K562 (cell line): ENCODE results near the gene FXYD4. TPM values are rescaled to one million over a fixed set of nuclear protein-coding genes. Genes with fewer than 3 reads are reported as not detected.

Experiments
- ATAC-seq: fragments of 200-7000 bp; cut with Tn5 transposase; 3 replicates; pipeline ENCODE4 v1.9.1; 2020; ENCODE audit warnings: moderate library complexity
- BruUV-seq: library from RNA; stranded (reverse); fragments of 400-500 nt; replicated peaks from 2 replicates; lab custom pipeline; 2021; lab: Mats Ljungman, UMichigan
- CTCF ChIA-PET: fragments of 300-600 bp; formaldehyde crosslinking; extraction: SDS; loops from one replicate; lab custom pipeline; 2021; ENCODE audit warnings: low intra/inter-chr PET ratio; lab: Yijun Ruan, JAX
- POLR2A ChIA-PET: fragments of 300-600, 350-650 bp; sonication (Branson Sonifier 250); formaldehyde crosslinking; extraction: SDS; loops from one replicate; lab custom pipeline; 2021; ENCODE audit warnings: antibody characterized with exemption, inconsistent platforms; lab: Yijun Ruan, JAX
- DNase-seq, 4 experiments: peaks; one replicate each; pipeline versions ENCODE4 v3.0.0 to v3.0.0-alpha.2; 2011 to 2018; ENCODE audit warnings: low spot score in 3 of 4, mixed read lengths in 3 of 4; ENCODE audit errors: extremely low read depth in 1 of 4
- FAIRE-seq: peaks from 2 replicates; lab custom pipeline; 2011; peaks lifted over from hg19 to GRCh38; lab: Jason Lieb, UNC
- H2AFZ ChIP-seq: 2 replicates; pipeline ENCODE4 v1.6.0; 2011; ENCODE audit warnings: low read depth, low read length, control low read depth, inconsistent platforms
- H3K27ac ChIP-seq: fragments of 200-600 bp; 3 replicates; pipeline ENCODE4 v1.8.0; 2011; ENCODE audit warnings: low read depth, mild to moderate bottlenecking, control low read depth, inconsistent platforms, low read length, moderate library complexity, mixed read lengths; ENCODE audit errors: extremely low read depth
- H3K27me3 ChIP-seq, 2 experiments: fragments of 300-600 bp in 1 of 2; 2 replicates in 1 of 2; 3 replicates in 1 of 2; pipeline versions ENCODE4 v1.6.0 to v1.8.0; 2011; ENCODE audit warnings: inconsistent platforms in 2 of 2, low read length in 2 of 2, mild to moderate bottlenecking in 1 of 2, mixed read lengths in 1 of 2, moderate library complexity in 1 of 2; ENCODE audit not compliant: control insufficient read depth in 2 of 2, insufficient read depth in 2 of 2
- H3K36me3 ChIP-seq: fragments of 300-600 bp; 3 replicates; pipeline ENCODE4 v1.8.0; 2011; ENCODE audit warnings: mild to moderate bottlenecking, low read length, inconsistent platforms; ENCODE audit not compliant: control insufficient read depth, insufficient read depth
- H3K4me1 ChIP-seq, 2 experiments: fragments of 200-600 bp in 1 of 2; replicated peaks in 1 of 2; 2 replicates in 1 of 2; 3 replicates in 1 of 2; pipeline versions ENCODE4 v1.5.1 to v1.8.0; 2011; ENCODE audit warnings: inconsistent platforms in 2 of 2, low read length in 2 of 2, mild to moderate bottlenecking in 1 of 2, mixed read lengths in 1 of 2, moderate library complexity in 1 of 2; ENCODE audit not compliant: control insufficient read depth in 2 of 2, insufficient read depth in 2 of 2
- H3K4me2 ChIP-seq: 2 replicates; pipeline ENCODE4 v1.6.1; 2011; ENCODE audit warnings: low read length, control low read depth, inconsistent platforms, mixed read lengths; ENCODE audit not compliant: insufficient read depth
- H3K4me3 ChIP-seq: fragments of 200-600 bp; sonication (generic), shearing (Covaris generic); 2 replicates; pipeline ENCODE4 v1.5.1; 2016; ENCODE audit warnings: control low read depth, inconsistent platforms
- H3K79me2 ChIP-seq: fragments of 200-600 bp; 3 replicates; pipeline ENCODE4 v1.8.0; 2011; ENCODE audit warnings: low read length, inconsistent platforms; ENCODE audit not compliant: control insufficient read depth, insufficient read depth
- H3K9ac ChIP-seq, 2 experiments: 2 replicates each; pipeline versions ENCODE4 v1.6.0 to v1.6.1; 2011; ENCODE audit warnings: low read depth in 2 of 2, low read length in 2 of 2, control low read depth in 1 of 2, inconsistent platforms in 1 of 2, mild to moderate bottlenecking in 1 of 2, mixed read lengths in 1 of 2; ENCODE audit not compliant: insufficient read depth in 1 of 2
- H3K9me1 ChIP-seq: one replicate; pipeline ENCODE4 v1.6.0; 2011; ENCODE audit warnings: inconsistent platforms, mild to moderate bottlenecking, low read length, moderate library complexity; ENCODE audit not compliant: control insufficient read depth, insufficient read depth
- H3K9me3 ChIP-seq: replicated peaks from 2 replicates; pipeline ENCODE4 v1.5.1; 2011; ENCODE audit warnings: low read depth, low read length, inconsistent platforms; ENCODE audit not compliant: control insufficient read depth, insufficient read depth
- H4K20me1 ChIP-seq: replicated peaks from 2 replicates; pipeline ENCODE4 v1.6.1; 2011; ENCODE audit warnings: low read length, inconsistent platforms, mixed read lengths; ENCODE audit not compliant: control insufficient read depth, insufficient read depth
- ARID1B ChIP-seq: fragments of 450-650 bp; IDR thresholded peaks from 2 replicates; pipeline ENCODE4 v1.6.1; 2016; ENCODE audit warnings: antibody characterized with exemption, mild to moderate bottlenecking, inconsistent platforms
- MAFG ChIP-seq: fragments of 450-650 bp; conservative IDR thresholded peaks from 2 replicates; pipeline ENCODE4 v1.6.1; 2016; ENCODE audit warnings: missing genetic modification characterization, missing compliant biosample characterization
- MYC ChIP-seq, 2 experiments: fragments of 250-450 bp in 1 of 2; sonication (Bioruptor Pico) in 1 of 2; IDR thresholded peaks; 2 replicates each; pipeline versions ENCODE4 v1.5.1 to v1.6.1; 2012 to 2021; ENCODE audit warnings: low read depth in 2 of 2, borderline replicate concordance in 1 of 2, improper control_type of control experiment in 1 of 2, low read length in 1 of 2, mild to moderate bottlenecking in 1 of 2, moderate library complexity in 1 of 2
- POLR2AphosphoS2 ChIP-seq: IDR thresholded peaks from 2 replicates; pipeline ENCODE4 v1.6.1; 2012; ENCODE audit warnings: low read length, improper control_type of control experiment
- POLR2AphosphoS5 ChIP-seq: IDR thresholded peaks from 2 replicates; pipeline ENCODE4 v1.6.1; 2011; ENCODE audit warnings: mild to moderate bottlenecking, low read depth, low read length, moderate library complexity; ENCODE audit not compliant: control insufficient read depth, insufficient read depth
- SETDB1 ChIP-seq: IDR thresholded peaks from one replicate; pipeline ENCODE4 v1.6.1; 2012; ENCODE audit warnings: low read length, control low read depth, inconsistent platforms
- TFAP4 ChIP-seq: sonication (generic); formaldehyde crosslinking; IDR thresholded peaks from 2 replicates; pipeline ENCODE4 v1.8.0; 2022; ENCODE audit warnings: missing genetic modification reagents, mild to moderate bottlenecking, moderate library complexity, borderline replicate concordance
- THAP7 ChIP-seq: fragments of 250-450 bp; sonication (Bioruptor Pico); IDR thresholded peaks from 2 replicates; pipeline ENCODE4 v1.5.0; 2021
- YY1 ChIP-seq, 3 experiments: IDR thresholded peaks; 2 replicates each; pipeline ENCODE4 v1.6.1; 2011; ENCODE audit warnings: low read length in 2 of 3, mild to moderate bottlenecking in 2 of 3, moderate library complexity in 2 of 3, borderline replicate concordance in 1 of 3, control low read depth in 1 of 3, low read depth in 1 of 3; ENCODE audit not compliant: insufficient read depth in 3 of 3, insufficient replicate concordance in 2 of 3, control insufficient read depth in 1 of 3, insufficient read length in 1 of 3; ENCODE audit errors: extremely low read depth in 1 of 3
- WGBS: fragments of 100-300 bp; shearing (Covaris generic); methylation state at CpG from one replicate; pipeline ENCODE4 v1.1.6; 2016; ENCODE audit warnings: low coverage, mixed read lengths; ENCODE audit not compliant: insufficient coverage; ENCODE audit errors: missing lambda C conversion rate; 5-methylcytosine and 5-hydroxymethylcytosine counted together
- in situ Hi-C: fragments of 300-500 bp; cut with MboI; formaldehyde crosslinking; loops from 4 replicates; pipeline ENCODE4 v1.15.0; 2018; ENCODE audit warnings: inconsistent platforms, mixed read lengths
- intact Hi-C: fragments of 100-400 bp; cut with micrococcal nuclease; formaldehyde crosslinking; loops from 2 replicates; pipeline ENCODE4 v1.14.2; 2022
- polyA plus RNA-seq, 8 experiments: library from polyadenylated mRNA; depleted of rRNA in 4 of 8; stranded (reverse) in 5 of 8; unstranded in 3 of 8; fragments of >200 nt; fragmentation: Nextera tagmentation in 2 of 8; fragmentation: Illumina TruSeq in 1 of 8; extraction: Ambion mirVana in 2 of 8; extraction: Trizol in 1 of 8; gene quantifications; 2 replicates each; pipeline versions ENCODE4 v1.2.1 to v1.2.3, GENCODE V29; 2011 to 2014; ENCODE audit warnings: inconsistent platforms in 1 of 8, missing spikeins in 1 of 8
- total RNA-seq, 7 experiments: library from RNA; depleted of rRNA in 6 of 7; stranded (reverse); fragments of >200 nt in 6 of 7; fragmentation: Illumina TruSeq in 2 of 7; extraction: Trizol in 2 of 7; gene quantifications; 2 replicates each; pipeline versions ENCODE4 v1.2.1 to v1.2.3, GENCODE V29; 2011 to 2021; ENCODE audit warnings: low replicate concordance in 1 of 7

The FXYD4 gene
- total and polyA plus RNA-seq, 9 of the 15 experiments (the other 6 are each of a cell fraction or from before 2014, with no cell fraction given), result not detected

- Histone ChIP-seq H3K9me1 (peaks cover 7% of the 10 kb centered on the region), H3K9me3 (no peaks in the 10 kb centered on the region), H2AFZ (no peak overlapping the region), H3K79me2 (peaks cover 61% of the 10 kb centered on the region), H3K9ac (no peak overlapping the region), H3K4me1 (peaks cover 22 to 25% of the 10 kb centered on the region in 2 experiments; a peak in 4 of 5 replicates), H4K20me1 (peaks cover 56% of the 10 kb centered on the region), H3K27me3 (no peaks in the 10 kb centered on the region), H3K36me3 (peaks cover 80% of the 10 kb centered on the region), H3K27ac (no peak overlapping the region), H3K4me3 (no peak overlapping the region), H3K4me2 (no peak overlapping the region)
- peak in 2 of 4 experiments; percentile 60 to 62 for DNase-seq
- ATAC-seq, result no peak
- in situ Hi-C loops (no loop called here), intact Hi-C loops (no loop called here)
- ChIA-PET POLR2A (interaction anchor here (0.7 to 9.4 kb wide), 2 partner anchors 8 to 12 kb away, joined by 3 to 73 read pairs; no protein-coding TSS in a partner anchor), CTCF (no interaction called here)
- no TSS peak for BruUV-seq
- 74% methylated on average over 5 of the region's 5 CpGs for WGBS
- no peak for FAIRE-seq
- TF ChIP-seq POLR2AphosphoS2 (peak; percentile 46), THAP7 (CRISPR knock-in tag) (no peak)
Observed at GRCh38 chr10:43387678-43388032, 16.2 kb downstream of the FXYD4 start.

GRCh38 chr10:43389867-43390266 lies 18.4 kb downstream of the FXYD4 start:
- Histone ChIP-seq H3K79me2 (peaks cover 83% of the 10 kb centered on the region), H2AFZ (no peak overlapping the region), H3K36me3 (peaks cover 100% of the 10 kb centered on the region), H3K4me3 (no peak overlapping the region), H4K20me1 (peaks cover 73% of the 10 kb centered on the region), H3K9me3 (no peaks in the 10 kb centered on the region), H3K9ac (peak overlapping the region; percentile 9 to 72; a peak in 2 of 4 replicates), H3K27me3 (no peaks in the 10 kb centered on the region), H3K4me1 (peaks cover 35 to 39% of the 10 kb centered on the region in 2 experiments; a peak in 4 of 5 replicates), H3K9me1 (peaks cover 4% of the 10 kb centered on the region), H3K4me2 (peak overlapping the region; percentile 36; the same call in 1 of the 2 replicates), H3K27ac (peak overlapping the region; percentile 14; the same call in 2 of the 3 replicates)
- peak in 3 of 4 experiments; percentile 20 to 76 (median 64) for DNase-seq
- ChIA-PET CTCF (no interaction called here), POLR2A (interaction anchor here (1.2 to 3.4 kb wide), 3 partner anchors 9 to 10 kb away, joined by 3 to 22 read pairs (median 15); no protein-coding TSS in a partner anchor)
- 39% methylated on average over 3 of the region's 3 CpGs for WGBS
- no TSS peak for BruUV-seq
- FAIRE-seq, result peak; percentile 75
- peak; percentile 60 for ATAC-seq
- in situ Hi-C loops (no loop called here), intact Hi-C loops (no loop called here)
- TF ChIP-seq TFAP4 (CRISPR knock-in tag) (0 out of 2 replicates have a peak, but pooled peaks have one; percentile 23), MAFG (tag) (0 out of 2 replicates have a peak, but pooled peaks have one; percentile 5), MYC (IDR thresholded peaks at IDR 0.05; ENCODE audit: low read depth, low read length) (peak; percentile 30; the same call in 1 of the 2 replicates), MYC (CRISPR knock-in tag; IDR thresholded peaks at IDR 0.05; ENCODE audit: borderline replicate concordance, low read depth) (no peak), ARID1B (peak; percentile 58), POLR2AphosphoS5 (peak; percentile 45; the same call in 1 of the 2 replicates), SETDB1 (no peak), YY1 (IDR thresholded peaks at IDR 0.05; ENCODE audit: borderline replicate concordance in 1 of 3, control insufficient read depth in 1 of 3, extremely low read depth in 1 of 3, insufficient read depth in 3 of 3, insufficient read length in 1 of 3, insufficient replicate concordance in 2 of 3, low read depth in 1 of 3, low read length in 2 of 3) (peak in 1 of 3 experiments; percentile 25)
